PC-3 (cell line): ENCODE results near the gene ASIC3. TPM values are rescaled to one million over a fixed set of nuclear protein-coding genes. Genes with fewer than 3 reads are reported as not detected.

Source experiments
- ATAC-seq: fragments of 200-7000 bp; cut with Tn5 transposase; 2 replicates; pipeline ENCODE4 v1.9.1; 2020; ENCODE audit warnings: mild to moderate bottlenecking, moderate library complexity
- BruUV-seq: library from RNA; stranded (reverse); fragments of 400-500 nt; replicated peaks from 2 replicates; lab custom pipeline; 2021; lab: Mats Ljungman, UMichigan
- CTCF ChIA-PET: fragments of 300-600 bp; sonication (Branson Sonifier 250); formaldehyde crosslinking; loops from one replicate; lab custom pipeline; 2022; ENCODE audit warnings: antibody characterized with exemption; lab: Charles Lee
- POLR2A ChIA-PET: fragments of 300-600 bp; sonication (Branson Sonifier 250); formaldehyde crosslinking; loops from one replicate; lab custom pipeline; 2022; ENCODE audit warnings: antibody characterized with exemption; ENCODE audit not compliant: unreplicated experiment; lab: Charles Lee
- DNase-seq: peaks from one replicate; pipeline ENCODE4 v3.0.0-alpha.2; 2015
- H2AFZ ChIP-seq: fragments of 300-600 bp; sonication (generic); 2 replicates; pipeline ENCODE4 v1.6.0; 2016; ENCODE audit warnings: antibody characterized with exemption, low read length
- H3F3A ChIP-seq: fragments of 300-600 bp; sonication (generic); one replicate; pipeline ENCODE4 v1.6.0; 2017; ENCODE audit warnings: antibody characterized with exemption, low read length, control low read depth, mild to moderate bottlenecking; ENCODE audit not compliant: unreplicated experiment
- H3K27ac ChIP-seq: fragments of 300-600 bp; sonication (generic); 2 replicates; pipeline ENCODE4 v1.5.1; 2016; ENCODE audit warnings: mild to moderate bottlenecking, low read length
- H3K27me3 ChIP-seq: fragments of 300-600 bp; sonication (generic); 2 replicates; pipeline ENCODE4 v1.6.1; 2016; ENCODE audit warnings: low read length, mixed read lengths
- H3K36me3 ChIP-seq: fragments of 300-600 bp; sonication (generic); 2 replicates; pipeline ENCODE4 v1.6.1; 2016; ENCODE audit warnings: low read depth, mixed run types, low read length, mixed read lengths
- H3K4me1 ChIP-seq: fragments of 300-600 bp; sonication (generic); 2 replicates; pipeline ENCODE4 v1.5.1; 2016; ENCODE audit warnings: low read length; ENCODE audit not compliant: insufficient read depth
- H3K4me2 ChIP-seq: fragments of 300-600 bp; sonication (generic); 2 replicates; pipeline ENCODE4 v1.6.0; 2016; ENCODE audit warnings: low read length
- H3K4me3 ChIP-seq: fragments of 300-600 bp; sonication (generic); 2 replicates; pipeline ENCODE4 v1.5.1; 2016; ENCODE audit warnings: mild to moderate bottlenecking, low read length, mixed read lengths
- H3K79me2 ChIP-seq: fragments of 300-600 bp; sonication (generic); 2 replicates; pipeline ENCODE4 v1.6.1; 2017; ENCODE audit warnings: low read length, mixed read lengths
- H3K9ac ChIP-seq: fragments of 300-600 bp; sonication (generic); 2 replicates; pipeline ENCODE4 v1.6.0; 2016; ENCODE audit warnings: mild to moderate bottlenecking, low read length
- H3K9me2 ChIP-seq: fragments of 300-600 bp; sonication (generic); replicated peaks from 2 replicates; pipeline ENCODE4 v1.6.1; 2016; ENCODE audit warnings: mixed run types, low read length, mixed read lengths
- H3K9me3 ChIP-seq: fragments of 300-600 bp; sonication (generic); 2 replicates; pipeline ENCODE4 v1.6.1; 2016; ENCODE audit warnings: low read length, mixed read lengths
- H4K20me1 ChIP-seq: fragments of 300-600 bp; sonication (generic); 2 replicates; pipeline ENCODE4 v1.6.1; 2016; ENCODE audit warnings: low read length, mixed read lengths
- CTCF ChIP-seq: fragments of 300-600 bp; sonication (generic); conservative IDR thresholded peaks from 2 replicates; pipeline ENCODE4 v1.5.1; 2017; ENCODE audit warnings: antibody characterized with exemption, low read depth, mild to moderate bottlenecking, low read length
- EZH2 ChIP-seq: fragments of 300-600 bp; sonication (generic); IDR thresholded peaks from one replicate; pipeline ENCODE4 v1.6.1; 2017; ENCODE audit warnings: antibody characterized with exemption, mild to moderate bottlenecking, low read length; ENCODE audit not compliant: unreplicated experiment
- EZH2phosphoT487 ChIP-seq: fragments of 300-600 bp; sonication (generic); IDR thresholded peaks from 2 replicates; pipeline ENCODE4 v1.6.1; 2018; ENCODE audit warnings: mild to moderate bottlenecking, antibody characterized with exemption, low read length, borderline replicate concordance
- intact Hi-C: fragments of 100-400 bp; cut with micrococcal nuclease; formaldehyde crosslinking; loops from 2 replicates; pipeline ENCODE4 v1.9.0; 2023
- total RNA-seq: library from RNA; depleted of rRNA; stranded (reverse); fragments of >200 nt; gene quantifications from 2 replicates; pipeline ENCODE4 v1.2.3, GENCODE V29; 2014

ASIC3 gene
- total RNA-seq, 1 experiment from 2014 or later = 1.7 TPM

- Histone ChIP-seq H3K4me2 (no peak overlapping the region), H4K20me1 (no peaks in the 10 kb centered on the region), H3K27ac (no peak overlapping the region), H3K79me2 (peaks cover 11% of the 10 kb centered on the region), H3K36me3 (peaks cover 30% of the 10 kb centered on the region), H3K9ac (no peak overlapping the region), H3K27me3 (no peaks in the 10 kb centered on the region), H3K4me1 (peaks cover 3% of the 10 kb centered on the region; the same call in 1 of the 2 replicates), H2AFZ (no peak overlapping the region), H3K4me3 (no peak overlapping the region), H3F3A (no peaks in the 10 kb centered on the region), H3K9me2 (no peaks in the 10 kb centered on the region), H3K9me3 (no peaks in the 10 kb centered on the region)
- intact Hi-C loops = no loop called here
- no TSS peak for BruUV-seq
- DNase-seq = no peak
- TF ChIP-seq EZH2 (no peak), EZH2phosphoT487 (no peak), CTCF (no peak)
- no peak for ATAC-seq
- POLR2A ChIA-PET = no interaction called here
- CTCF ChIA-PET = no interaction called here
Observed at GRCh38 chr7:151068069-151068773, 19.9 kb downstream of the ASIC3 start.

GRCh38 chr7:151069841-151070573 lies 21.7 kb downstream of the ASIC3 start:
- CTCF ChIA-PET = no interaction called here
- no peak for DNase-seq
- BruUV-seq = no TSS peak

More at GRCh38 chr7:151069841-151070573, 21.7 kb downstream of the ASIC3 start:
- Histone ChIP-seq H3K79me2 (no peaks in the 10 kb centered on the region), H3K36me3 (peaks cover 34% of the 10 kb centered on the region), H3K9me3 (no peaks in the 10 kb centered on the region), H2AFZ (no peak overlapping the region), H3K27me3 (no peaks in the 10 kb centered on the region), H3K4me1 (no peaks in the 10 kb centered on the region), H3F3A (no peaks in the 10 kb centered on the region), H3K4me3 (no peak overlapping the region), H3K9ac (no peak overlapping the region), H3K9me2 (no peaks in the 10 kb centered on the region), H3K4me2 (no peak overlapping the region), H4K20me1 (no peaks in the 10 kb centered on the region), H3K27ac (no peak overlapping the region)
- TF ChIP-seq EZH2phosphoT487 = no peak
- TF ChIP-seq EZH2 = no peak
- TF ChIP-seq CTCF = no peak
- ATAC-seq = no peak
- intact Hi-C loops = no loop called here
- POLR2A ChIA-PET = no interaction called here
